B cell (primary cell): Measurements from ENCODE around the gene ANKRD2. TPM values are rescaled to one million over a fixed set of nuclear protein-coding genes. Genes with fewer than 3 reads are reported as not detected.

ENCODE experiments used
- ATAC-seq: fragments of 200-7000 bp; cut with Tn5 transposase; one replicate; pipeline ENCODE4 v1.10.0; 2021; ENCODE audit warnings: low read depth, mild to moderate bottlenecking, moderate number of reproducible peaks, moderate library complexity
- CTCF ChIA-PET: fragments of 350-600 bp; sonication (Branson Sonifier 250); formaldehyde crosslinking; loops from one replicate; lab custom pipeline; 2021; ENCODE audit warnings: antibody characterized with exemption, inconsistent platforms; lab: Charles Lee
- POLR2A ChIA-PET: fragments of 350-600 bp; sonication (Branson Sonifier 250); formaldehyde crosslinking; loops from one replicate; lab custom pipeline; 2021; ENCODE audit warnings: antibody characterized with exemption; lab: Charles Lee
- DNase-seq: peaks from one replicate; pipeline ENCODE4 v3.0.0; 2013
- H2AFZ ChIP-seq: 2 replicates; pipeline ENCODE4 v1.6.1; 2012; ENCODE audit warnings: mild to moderate bottlenecking, low read depth, low read length; ENCODE audit not compliant: insufficient read depth, poor library complexity, severe bottlenecking
- H3K27ac ChIP-seq, 2 donors: 1 replicate in 1 of 2; 2 replicates in 1 of 2; pipeline ENCODE4 v1.5.1; 2012 to 2013; ENCODE audit warnings: low read length in 2 of 2, mild to moderate bottlenecking in 2 of 2, moderate library complexity in 1 of 2
- H3K27me3 ChIP-seq, 4 experiments: fragments of 200-600 bp in 1 of 4; sonication (generic) in 1 of 4; replicated peaks in 1 of 4; 1 replicate in 2 of 4; 2 replicates in 2 of 4; pipeline versions ENCODE4 v1.6.1 to v1.7.0; 2013 to 2016; ENCODE audit warnings: low read length in 3 of 4, mild to moderate bottlenecking in 2 of 4, mixed read lengths in 1 of 4, moderate library complexity in 1 of 4; ENCODE audit not compliant: insufficient read depth in 4 of 4, control insufficient read depth in 3 of 4; ENCODE audit errors: control extremely low read depth in 1 of 4
- H3K36me3 ChIP-seq, 2 experiments: replicated peaks in 1 of 2; 1 replicate in 1 of 2; 2 replicates in 1 of 2; pipeline versions ENCODE4 v1.6.1 to v1.7.1; 2013; ENCODE audit warnings: low read length in 1 of 2; ENCODE audit not compliant: insufficient read depth in 2 of 2, control insufficient read depth in 1 of 2; ENCODE audit errors: control extremely low read depth in 1 of 2, extremely low read depth in 1 of 2
- H3K4me1 ChIP-seq, 2 donors: fragments of 200-600 bp in 1 of 2; sonication (generic) in 1 of 2; 1 replicate in 1 of 2; 2 replicates in 1 of 2; pipeline versions ENCODE4 v1.5.1 to v1.6.1; 2013 to 2017; ENCODE audit warnings: low read length in 2 of 2; ENCODE audit not compliant: control insufficient read depth in 2 of 2, insufficient read depth in 2 of 2
- H3K4me2 ChIP-seq: replicated peaks from 2 replicates; pipeline ENCODE3; 2012; ENCODE audit warnings: mild to moderate bottlenecking, low read depth, low read length; ENCODE audit not compliant: poor library complexity, severe bottlenecking
- H3K4me3 ChIP-seq, 5 experiments: fragments of 200-600 bp in 1 of 5; sonication (generic) in 1 of 5; 1 replicate in 3 of 5; 2 replicates in 2 of 5; pipeline versions ENCODE4 v1.5.1 to v1.7.0; 2011 to 2016; ENCODE audit warnings: low read length in 4 of 5, mild to moderate bottlenecking in 4 of 5, low read depth in 2 of 5, control low read depth in 1 of 5, moderate library complexity in 1 of 5; ENCODE audit not compliant: insufficient read depth in 1 of 5; ENCODE audit errors: control extremely low read depth in 1 of 5, extremely low read depth in 1 of 5
- H3K79me2 ChIP-seq: fragments of 200-600 bp; sonication (generic); one replicate; pipeline ENCODE4 v1.6.0; 2016; ENCODE audit warnings: low read length; ENCODE audit not compliant: control insufficient read depth, insufficient read depth
- H3K9ac ChIP-seq: fragments of 200-600 bp; sonication (generic); 2 replicates; pipeline ENCODE4 v1.6.1; 2017; ENCODE audit warnings: mild to moderate bottlenecking, low read length, moderate library complexity
- H3K9me3 ChIP-seq, 3 donors: one replicate each; pipeline versions ENCODE4 v1.6.1 to v1.7.1; 2013; ENCODE audit warnings: low read length in 2 of 3; ENCODE audit not compliant: control insufficient read depth in 2 of 3, insufficient read depth in 1 of 3; ENCODE audit errors: control extremely low read depth in 1 of 3
- H4K20me1 ChIP-seq: 2 replicates; pipeline ENCODE4 v1.6.0; 2012; ENCODE audit warnings: mild to moderate bottlenecking, low read length; ENCODE audit not compliant: insufficient read depth, control insufficient read depth, poor library complexity, severe bottlenecking
- H3K27ac Mint-ChIP-seq: one replicate; pipeline ENCODE4 v1.8.0; 2021; ENCODE audit warnings: mixed read lengths
- H3K27me3 Mint-ChIP-seq: one replicate; pipeline ENCODE4 v1.8.0; 2021; ENCODE audit warnings: mixed read lengths
- H3K4me1 Mint-ChIP-seq: one replicate; pipeline ENCODE4 v1.8.0; 2021; ENCODE audit warnings: mixed read lengths
- H3K4me3 Mint-ChIP-seq: one replicate; pipeline ENCODE4 v1.8.0; 2021; ENCODE audit warnings: mixed read lengths
- H3K9me3 Mint-ChIP-seq: one replicate; pipeline ENCODE4 v1.8.0; 2022; ENCODE audit warnings: mixed read lengths; ENCODE audit not compliant: insufficient read depth
- EZH2 ChIP-seq: IDR thresholded peaks from 2 replicates; pipeline ENCODE4 v1.6.1; 2012; ENCODE audit warnings: borderline replicate concordance, low read depth, mild to moderate bottlenecking, moderate library complexity, low read length; ENCODE audit not compliant: insufficient read depth, poor library complexity, severe bottlenecking
- WGBS: methylation state at CpG from one replicate; pipeline ENCODE4 v1.1.5; 2013; ENCODE audit warnings: missing lambda C conversion rate; ENCODE audit not compliant: insufficient coverage; 5-methylcytosine and 5-hydroxymethylcytosine counted together
- intact Hi-C: fragments of 100-400 bp; cut with micrococcal nuclease; formaldehyde crosslinking; loops from one replicate; pipeline ENCODE4 v1.10.0; 2022
- polyA plus RNA-seq: library from polyadenylated mRNA; depleted of rRNA; stranded (reverse); fragments of >200 nt; gene quantifications from 2 replicates; pipeline ENCODE4 v1.2.3, GENCODE V29; 2012
- total RNA-seq, 2 donors: library from RNA; stranded (reverse); fragments of 120-200 nt in 1 of 2; gene quantifications; 1 replicate in 1 of 2; 2 replicates in 1 of 2; pipeline versions ENCODE4 v1.2.3 to v1.2.4, GENCODE V29; 2013 to 2022
- TF ChIP-seq, protein P1 (sequence below): fragments of 200-600 bp; IDR thresholded peaks from one replicate; pipeline ENCODE4 v1.8.0; 2022; ENCODE audit warnings: antibody characterized with exemption, mild to moderate bottlenecking

The ANKRD2 gene
- total and polyA plus RNA-seq, 2 donors (not counting 1 experiment from before 2014, with no cell fraction given): not detected

DNA sequence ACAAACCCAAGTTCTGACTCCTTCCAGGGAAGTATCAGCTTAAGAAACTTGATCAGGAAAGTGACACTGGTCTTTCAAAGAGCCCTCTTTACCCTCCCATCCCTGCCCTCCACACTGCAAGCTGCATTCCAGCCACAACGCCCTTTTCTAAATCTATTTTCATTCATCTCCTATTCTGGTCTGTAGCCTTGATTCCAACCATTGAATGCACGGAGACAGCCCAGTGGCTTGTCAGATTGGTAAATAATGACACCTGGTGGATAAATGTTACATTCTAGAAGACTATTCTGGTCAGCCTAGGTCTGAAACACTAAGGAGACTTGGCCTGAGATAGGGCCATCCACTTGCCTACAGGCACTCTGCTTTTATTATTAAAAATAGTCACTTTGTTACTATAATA lies 39.8 kb downstream of the ANKRD2 start:
- H3K27ac Mint-ChIP-seq: no peak overlapping the region

DNA sequence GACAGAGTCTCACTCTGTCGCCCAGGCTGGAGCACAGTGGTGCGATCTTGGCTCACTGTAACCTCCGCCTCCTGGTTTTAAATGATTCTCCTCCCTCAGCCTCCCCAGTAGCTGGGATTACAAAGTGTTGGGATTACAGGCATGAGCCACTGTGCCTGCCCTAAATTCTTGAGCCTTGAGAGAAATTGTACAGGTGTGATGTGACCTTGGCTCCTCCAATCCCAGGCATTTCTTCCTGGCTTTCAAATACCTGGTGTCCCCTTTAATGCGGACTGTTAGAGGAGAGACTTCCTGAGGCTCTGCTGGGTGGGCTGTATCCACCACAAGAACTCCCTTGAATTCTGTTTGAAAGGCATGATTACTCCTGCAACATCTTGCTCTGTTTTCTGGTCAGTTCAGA lies 45.7 kb downstream of the ANKRD2 start:
- POLR2A ChIA-PET: interaction anchor here (0.7 kb wide), 1 partner anchor 134 kb away, joined by 5 read pairs; no protein-coding TSS in a partner anchor

More for the DNA sequence above, 39.8 kb downstream of the ANKRD2 start:
- peaks cover under 1% of the 10 kb centered on the region for H3K27me3 Mint-ChIP-seq
- H3K4me2 ChIP-seq: no peak overlapping the region
- no peak overlapping the region for H3K9ac ChIP-seq
- H3K36me3 ChIP-seq: no peaks in the 10 kb centered on the region
- H3K9me3 ChIP-seq: no peaks in the 10 kb centered on the region
- no peak overlapping the region for H3K4me3 ChIP-seq
- no peaks in the 10 kb centered on the region for H3K79me2 ChIP-seq
- no peak overlapping the region for H3K4me3 Mint-ChIP-seq
- CTCF ChIA-PET: interaction anchor here (0.9 to 1.3 kb wide), 2 partner anchors 59 to 540 kb away, joined by 3 read pairs; no protein-coding TSS in a partner anchor
- no peaks in the 10 kb centered on the region for H3K9me3 Mint-ChIP-seq
- peaks cover 0 to 7% (median 0%) of the 10 kb centered on the region in 4 experiments for H3K27me3 ChIP-seq
- DNase-seq (no peak), ATAC-seq (no peak)
- TF ChIP-seq, protein P1, sequence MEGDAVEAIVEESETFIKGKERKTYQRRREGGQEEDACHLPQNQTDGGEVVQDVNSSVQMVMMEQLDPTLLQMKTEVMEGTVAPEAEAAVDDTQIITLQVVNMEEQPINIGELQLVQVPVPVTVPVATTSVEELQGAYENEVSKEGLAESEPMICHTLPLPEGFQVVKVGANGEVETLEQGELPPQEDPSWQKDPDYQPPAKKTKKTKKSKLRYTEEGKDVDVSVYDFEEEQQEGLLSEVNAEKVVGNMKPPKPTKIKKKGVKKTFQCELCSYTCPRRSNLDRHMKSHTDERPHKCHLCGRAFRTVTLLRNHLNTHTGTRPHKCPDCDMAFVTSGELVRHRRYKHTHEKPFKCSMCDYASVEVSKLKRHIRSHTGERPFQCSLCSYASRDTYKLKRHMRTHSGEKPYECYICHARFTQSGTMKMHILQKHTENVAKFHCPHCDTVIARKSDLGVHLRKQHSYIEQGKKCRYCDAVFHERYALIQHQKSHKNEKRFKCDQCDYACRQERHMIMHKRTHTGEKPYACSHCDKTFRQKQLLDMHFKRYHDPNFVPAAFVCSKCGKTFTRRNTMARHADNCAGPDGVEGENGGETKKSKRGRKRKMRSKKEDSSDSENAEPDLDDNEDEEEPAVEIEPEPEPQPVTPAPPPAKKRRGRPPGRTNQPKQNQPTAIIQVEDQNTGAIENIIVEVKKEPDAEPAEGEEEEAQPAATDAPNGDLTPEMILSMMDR: no peak
- TF ChIP-seq EZH2: no peak
- intact Hi-C loops: no loop called here
- no peak overlapping the region for H2AFZ ChIP-seq
- POLR2A ChIA-PET: no interaction called here
- 14% methylated on average over 1 of the region's 2 CpGs for WGBS
- no peaks in the 10 kb centered on the region for H3K4me1 ChIP-seq
- no peaks in the 10 kb centered on the region for H4K20me1 ChIP-seq
- H3K4me1 Mint-ChIP-seq: no peaks in the 10 kb centered on the region
- no peak overlapping the region for H3K27ac ChIP-seq

More for the DNA sequence above, 45.7 kb downstream of the ANKRD2 start:
- DNase-seq: no peak
- no peaks in the 10 kb centered on the region for H3K79me2 ChIP-seq
- no peak overlapping the region for H2AFZ ChIP-seq
- Mint-ChIP-seq H3K27me3 (no peaks in the 10 kb centered on the region), H3K9me3 (no peaks in the 10 kb centered on the region), H3K27ac (no peak overlapping the region), H3K4me3 (no peak overlapping the region), H3K4me1 (no peaks in the 10 kb centered on the region)
- H3K9ac ChIP-seq: no peak overlapping the region
- no peaks in the 10 kb centered on the region for H3K36me3 ChIP-seq
- TF ChIP-seq, protein P1: no peak
- no peak for TF ChIP-seq EZH2
- intact Hi-C loops: no loop called here
- H3K9me3 ChIP-seq: no peaks in the 10 kb centered on the region
- ATAC-seq: no peak
- CTCF ChIA-PET: interaction anchor here (0.6 to 3.1 kb wide), 2 partner anchors 8 to 84 kb away, joined by 4 to 6 read pairs; no protein-coding TSS in a partner anchor
- WGBS: no CpG with 5 or more reads among the region's 4 CpGs
- no peaks in the 10 kb centered on the region for H4K20me1 ChIP-seq
- peaks cover 0 to 3% (median 0%) of the 10 kb centered on the region in 4 experiments for H3K27me3 ChIP-seq
- no peak overlapping the region for H3K4me2 ChIP-seq
- no peaks in the 10 kb centered on the region for H3K4me1 ChIP-seq
- no peak overlapping the region for H3K27ac ChIP-seq
- no peak overlapping the region for H3K4me3 ChIP-seq
